Measurements from ENCODE around the gene C16orf92. TPM values are rescaled to one million over a fixed set of nuclear protein-coding genes. Genes with fewer than 3 reads are reported as not detected.

Gene C16orf92
- total RNA-seq, 1 donor from 2014 or later, result not detected

DNA sequence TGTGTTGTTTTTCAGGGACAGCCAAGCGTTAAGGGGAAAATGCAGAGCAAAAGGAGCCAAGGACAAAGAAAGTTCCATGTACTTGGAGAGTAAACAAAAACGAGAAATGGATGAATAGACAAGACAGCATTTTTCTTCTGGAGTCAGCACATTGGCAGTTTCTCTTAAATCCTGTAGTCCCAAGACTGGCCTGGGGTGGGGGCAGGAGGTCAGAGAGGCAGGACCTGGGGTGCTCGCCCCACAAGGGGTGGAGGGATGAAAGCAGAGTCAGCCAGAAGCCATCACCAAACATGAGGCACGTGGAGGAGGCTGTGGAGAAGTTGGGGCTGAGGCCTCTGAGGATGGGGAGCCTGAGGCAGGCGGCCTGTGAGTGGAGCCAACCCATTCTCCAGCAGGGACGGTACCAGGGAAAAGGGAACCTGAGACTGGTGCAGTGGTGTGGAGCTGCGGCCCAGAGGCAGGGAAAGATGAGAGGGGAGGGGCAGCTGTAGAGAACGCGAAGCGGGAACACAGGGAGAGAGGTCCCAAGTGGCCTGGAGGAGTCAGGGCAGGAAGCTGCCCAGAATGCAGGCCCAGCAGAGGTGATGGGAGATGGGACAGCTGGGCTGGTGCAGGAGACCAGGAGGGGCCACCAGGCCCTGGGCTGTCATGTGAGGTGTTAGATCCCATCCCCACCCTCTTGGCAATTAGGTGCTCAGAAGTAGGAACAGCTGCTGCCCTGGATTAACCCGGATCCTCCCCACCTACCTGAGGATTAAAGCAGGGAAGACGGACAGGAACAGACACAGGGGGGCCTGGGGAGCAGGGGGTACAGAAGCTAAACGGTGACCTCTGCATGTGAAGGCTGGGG lies 4.8 kb downstream of the C16orf92 start:
- peaks cover 9% of the 10 kb centered on the region for H3K4me1 ChIP-seq
- no peaks in the 10 kb centered on the region for H3K9me3 ChIP-seq (replicated peaks)
- TF ChIP-seq CTCF (IDR thresholded peaks at IDR 0.05; ENCODE audit: borderline replicate concordance), result no peak
- intact Hi-C loops (cut with micrococcal nuclease), result no loop called here
- DNase-seq, result no peak
- no peak overlapping the region for H3K4me3 ChIP-seq
- H3K36me3 ChIP-seq, result no peaks in the 10 kb centered on the region
- peaks cover 90% of the 10 kb centered on the region for H3K27me3 ChIP-seq (ENCODE audit: low read depth)
- no peak overlapping the region for H3K27ac ChIP-seq (replicated peaks)

GRCh38 chr16:30028438-30029076 lies 5.6 kb downstream of the C16orf92 start:
- TF ChIP-seq CTCF (IDR thresholded peaks at IDR 0.05; ENCODE audit: borderline replicate concordance), result no peak
- no peak for DNase-seq
- H3K4me3 ChIP-seq, result no peak overlapping the region
- no peaks in the 10 kb centered on the region for H3K36me3 ChIP-seq
- no peaks in the 10 kb centered on the region for H3K9me3 ChIP-seq (replicated peaks)
- H3K4me1 ChIP-seq, result peaks cover 9% of the 10 kb centered on the region
- H3K27me3 ChIP-seq (ENCODE audit: low read depth), result peaks cover 98% of the 10 kb centered on the region
- no peak overlapping the region for H3K27ac ChIP-seq (replicated peaks)
- intact Hi-C loops (cut with micrococcal nuclease), result no loop called here

DNA sequence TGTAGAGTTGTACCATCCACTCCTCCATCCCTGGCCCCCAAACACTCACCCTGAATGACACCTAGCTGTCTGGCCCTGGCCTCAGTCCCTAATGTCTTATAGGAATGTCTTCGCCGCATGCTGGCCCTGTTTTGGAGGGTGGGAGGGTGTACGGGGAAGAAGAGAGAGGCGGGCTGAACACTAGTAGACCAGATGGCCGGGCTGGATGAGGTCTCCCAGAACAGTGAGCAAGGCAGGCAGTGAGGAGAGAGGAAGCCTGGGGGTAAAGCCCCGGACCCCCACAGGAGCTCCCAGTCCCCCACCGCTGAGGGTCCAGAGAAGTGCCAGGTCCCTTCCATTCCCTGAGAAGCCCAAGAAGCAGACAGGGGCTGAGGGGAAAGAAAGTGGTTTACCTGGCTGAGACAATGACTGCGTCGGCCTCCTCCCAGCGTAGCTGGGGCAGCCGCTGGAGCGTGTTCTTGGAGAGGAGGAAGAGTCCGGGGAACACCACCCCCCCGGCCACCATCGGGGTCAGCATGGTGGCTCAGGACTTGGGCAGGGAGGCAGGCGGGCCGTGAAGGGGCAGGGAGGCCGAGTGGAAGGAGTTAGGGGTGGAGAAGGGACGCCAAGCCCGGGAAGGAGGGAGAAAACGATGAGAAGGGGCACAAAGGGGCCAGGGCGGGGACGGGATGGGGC lies 7.2 kb downstream of the C16orf92 start:
- Histone ChIP-seq H3K27ac (replicated peaks) (no peak overlapping the region), H3K36me3 (no peaks in the 10 kb centered on the region), H3K4me1 (peaks cover 9% of the 10 kb centered on the region), H3K27me3 (ENCODE audit: low read depth) (peaks cover 100% of the 10 kb centered on the region), H3K9me3 (replicated peaks) (no peaks in the 10 kb centered on the region), H3K4me3 (no peak overlapping the region)
- DNase-seq, result no peak
- no peak for TF ChIP-seq CTCF (IDR thresholded peaks at IDR 0.05; ENCODE audit: borderline replicate concordance)
- intact Hi-C loops (cut with micrococcal nuclease), result no loop called here

DNA sequence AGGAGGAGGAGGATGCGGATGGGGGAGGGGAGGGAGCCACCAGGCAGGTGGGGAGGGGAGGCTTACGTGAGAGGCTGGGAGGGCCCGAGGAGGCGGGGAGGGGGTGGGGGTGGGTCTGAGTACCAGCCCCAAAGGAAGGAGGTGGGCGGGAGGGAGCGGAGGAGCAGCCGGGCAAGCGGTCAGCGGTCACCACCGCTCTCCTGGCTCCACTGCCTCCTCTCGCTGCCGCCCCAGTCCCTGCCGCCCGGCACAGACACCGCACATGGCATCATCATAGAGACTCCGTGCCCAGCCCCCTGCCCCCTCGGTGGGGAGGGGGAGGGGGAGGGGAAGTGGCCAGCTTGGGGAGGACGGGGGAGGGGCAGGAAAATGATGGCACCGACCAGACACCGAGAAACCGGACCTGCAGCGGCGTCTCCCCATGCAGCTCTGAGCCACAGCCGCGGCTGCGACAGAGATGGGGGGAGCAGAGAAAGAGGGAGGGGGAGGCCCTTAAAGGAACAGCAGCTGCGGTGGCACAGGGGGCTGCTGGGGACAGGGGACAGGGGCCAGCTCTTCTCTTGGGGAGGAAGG lies 7.9 kb downstream of the C16orf92 start, which contains the start of gene TLCD3B:
TSS of gene TLCD3B (minus strand) at position 431 of the 573 bp plus-strand sequence. CDS start 744 bp downstream, outside the sequence.
- Histone ChIP-seq H3K27me3 (ENCODE audit: low read depth) (peaks cover 100% of the 10 kb centered on the region), H3K27ac (replicated peaks) (no peak within 1 kb of the TSS), H3K4me3 (peak within 1 kb of the TSS; percentile 17), H3K36me3 (no peaks in the 10 kb centered on the region), H3K4me1 (peaks cover 9% of the 10 kb centered on the region), H3K9me3 (replicated peaks) (no peaks in the 10 kb centered on the region)
- intact Hi-C loops (cut with micrococcal nuclease), result no loop called here
- no peak for DNase-seq
- TF ChIP-seq CTCF (IDR thresholded peaks at IDR 0.05; ENCODE audit: borderline replicate concordance), result no peak

GRCh38 chr16:30031477-30031918 lies 8.5 kb downstream of the C16orf92 start:
- intact Hi-C loops (cut with micrococcal nuclease), result no loop called here
- H3K4me1 ChIP-seq, result peaks cover 9% of the 10 kb centered on the region
- no peak for TF ChIP-seq CTCF (IDR thresholded peaks at IDR 0.05; ENCODE audit: borderline replicate concordance)
- H3K27ac ChIP-seq (replicated peaks), result no peak overlapping the region
- H3K4me3 ChIP-seq, result no peak overlapping the region
- H3K9me3 ChIP-seq (replicated peaks), result no peaks in the 10 kb centered on the region
- H3K27me3 ChIP-seq (ENCODE audit: low read depth), result peaks cover 100% of the 10 kb centered on the region
- DNase-seq, result no peak
- H3K36me3 ChIP-seq, result no peaks in the 10 kb centered on the region

Measured in left ventricle myocardium inferior (tissue), 1 donor.